ENCODE data around the gene LAMB4. TPM values are rescaled to one million over a fixed set of nuclear protein-coding genes. Genes with fewer than 3 reads are reported as not detected.
A peak's percentile ranks its signal among the peaks of the same experiment; 100 is the strongest.

Gene LAMB4
- total and polyA plus RNA-seq, 2 of the 8 experiments (the other 6 are each of a cell fraction or from before 2014, with no cell fraction given): not detected

- TF ChIP-seq NRF1 (IDR thresholded peaks at IDR 0.05; ENCODE audit: low read depth, low read length): no peak
- no peak for TF ChIP-seq RXRA (IDR thresholded peaks at IDR 0.05; ENCODE audit: insufficient read depth, low read depth, low read length)
- peak in 1 of 2 experiments; percentile 11; a peak in 2 of 4 replicates for TF ChIP-seq RAD21 (IDR thresholded peaks at IDR 0.05 in 1 of 2, conservative IDR thresholded peaks at IDR 0.05 in 1 of 2; ENCODE audit: low read depth in 2 of 2, low read length in 2 of 2)
- TF ChIP-seq GTF2F1 (IDR thresholded peaks at IDR 0.05; ENCODE audit: borderline replicate concordance, low read depth, low read length): no peak
- no peak for TF ChIP-seq BRCA1 (IDR thresholded peaks at IDR 0.05; ENCODE audit: low read depth, low read length)
Measured at GRCh38 chr7:108097703-108098102, 32.5 kb downstream of the LAMB4 start (continued).

Data from H1 (cell line).